PFSK-1 (cell line): ENCODE data around the gene CMTM2.

Source experiments
- FOXP2 ChIP-seq: optimal IDR thresholded peaks from 2 replicates; pipeline ENCODE3; 2011; ENCODE audit warnings: borderline replicate concordance, control low read depth, inconsistent platforms; ENCODE audit not compliant: insufficient read depth; ENCODE audit errors: extremely low read length, extremely low read depth
- POLR2AphosphoS5 ChIP-seq: IDR thresholded peaks from 2 replicates; pipeline ENCODE4 v1.6.1; 2012; ENCODE audit warnings: low read depth, mild to moderate bottlenecking, control low read depth, low read length, moderate library complexity
- REST ChIP-seq, 2 experiments: IDR thresholded peaks; 2 replicates each; pipeline versions ENCODE4 v1.6.1 to v1.8.0; 2011 to 2012; ENCODE audit warnings: low read depth in 2 of 2, low read length in 2 of 2, control low read depth in 1 of 2, inconsistent platforms in 1 of 2, mild to moderate bottlenecking in 1 of 2, moderate library complexity in 1 of 2; ENCODE audit not compliant: insufficient read depth in 1 of 2
- SIN3A ChIP-seq: IDR thresholded peaks from 2 replicates; pipeline ENCODE4 v1.6.1; 2012; ENCODE audit warnings: mild to moderate bottlenecking, low read length, moderate library complexity, borderline replicate concordance; ENCODE audit not compliant: insufficient read depth

DNA sequence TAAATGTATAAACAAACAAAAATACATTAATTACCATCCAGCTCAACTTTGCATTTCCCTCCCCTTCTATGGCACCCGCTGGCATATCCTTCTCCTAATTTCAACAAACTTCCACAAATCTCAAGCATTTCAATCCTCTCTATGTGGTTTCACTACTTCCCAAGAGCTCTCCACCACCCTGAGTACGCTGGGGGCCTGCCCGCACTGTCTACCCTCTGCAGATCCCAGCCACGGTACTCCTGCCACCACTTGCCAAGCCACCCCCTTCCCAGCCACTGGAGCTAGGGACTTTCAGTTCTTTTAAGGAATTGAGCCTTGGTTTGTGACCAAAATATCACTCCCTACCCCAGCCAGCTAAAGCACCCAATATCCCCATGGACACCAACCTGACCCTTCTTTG is 31.2 kb upstream of the CMTM2 start:
- TF ChIP-seq SIN3A (no peak), REST (IDR thresholded peaks at IDR 0.05; ENCODE audit: insufficient read depth in 1 of 2, low read depth in 2 of 2, low read length in 2 of 2) (no peak), POLR2AphosphoS5 (no peak), FOXP2 (no peak)
